HG03039 (cell line): ENCODE results near the gene RAB3C.

Experiments
- ATAC-seq: cut with Tn5 transposase; IDR thresholded peaks from one replicate; pipeline ENCODE4 v1.9.1; 2021; ENCODE audit warnings: mild to moderate bottlenecking, moderate library complexity; ENCODE audit not compliant: unreplicated experiment

RAB3C gene

GRCh38 chr5:58813855-58814254, 231.0 kb downstream of the RAB3C start:
- ATAC-seq = no peak

- ATAC-seq = no peak
Observed at GRCh38 chr5:58816181-58816731, 233.4 kb downstream of the RAB3C start.

- ATAC-seq = no peak
Observed at GRCh38 chr5:58818465-58818864, 235.6 kb downstream of the RAB3C start.

- ATAC-seq = no peak
Observed at GRCh38 chr5:58825441-58825840, 242.6 kb downstream of the RAB3C start.

- ATAC-seq = no peak
Observed at GRCh38 chr5:58825899-58826298, 243.0 kb downstream of the RAB3C start.

- no peak for ATAC-seq
Observed at GRCh38 chr5:58827463-58827862, 244.6 kb downstream of the RAB3C start.

- no peak for ATAC-seq
Observed at GRCh38 chr5:58828258-58828657, 245.4 kb downstream of the RAB3C start.

- ATAC-seq = no peak
Observed at GRCh38 chr5:58834242-58835225, 251.7 kb downstream of the RAB3C start.

- ATAC-seq = no peak
Observed at GRCh38 chr5:58836351-58836750, 253.5 kb downstream of the RAB3C start.

GRCh38 chr5:58838729-58839128, 255.9 kb downstream of the RAB3C start:
- ATAC-seq = no peak

- no peak for ATAC-seq
Observed at GRCh38 chr5:58842852-58843251, 260.0 kb downstream of the RAB3C start.

- ATAC-seq = no peak
Observed at GRCh38 chr5:58844395-58844794, 261.5 kb downstream of the RAB3C start.

- ATAC-seq = no peak
Observed at GRCh38 chr5:58847041-58847440, 264.2 kb downstream of the RAB3C start.

GRCh38 chr5:58849223-58849622, 266.3 kb downstream of the RAB3C start:
- no peak for ATAC-seq

- ATAC-seq = peak; percentile 58
Observed at GRCh38 chr5:58849921-58850667, 267.2 kb downstream of the RAB3C start.

- ATAC-seq = no peak
Observed at GRCh38 chr5:58851153-58851552, 268.3 kb downstream of the RAB3C start.

GRCh38 chr5:58851571-58851970, 268.7 kb downstream of the RAB3C start:
- ATAC-seq = no peak

- no peak for ATAC-seq
Observed at GRCh38 chr5:58852566-58852965, 269.7 kb downstream of the RAB3C start.

GRCh38 chr5:58854441-58854840, 271.6 kb downstream of the RAB3C start:
- ATAC-seq = no peak

GRCh38 chr5:58855851-58856739, 273.2 kb downstream of the RAB3C start:
- ATAC-seq = no peak

GRCh38 chr5:58857609-58858008, 274.7 kb downstream of the RAB3C start:
- ATAC-seq = no peak
